HG03342 (cell line): ENCODE results near the gene SEZ6.

Experiments
- ATAC-seq: cut with Tn5 transposase; IDR thresholded peaks from one replicate; pipeline ENCODE4 v1.9.1; 2021; ENCODE audit warnings: mild to moderate bottlenecking, moderate library complexity; ENCODE audit not compliant: unreplicated experiment

SEZ6 gene

DNA sequence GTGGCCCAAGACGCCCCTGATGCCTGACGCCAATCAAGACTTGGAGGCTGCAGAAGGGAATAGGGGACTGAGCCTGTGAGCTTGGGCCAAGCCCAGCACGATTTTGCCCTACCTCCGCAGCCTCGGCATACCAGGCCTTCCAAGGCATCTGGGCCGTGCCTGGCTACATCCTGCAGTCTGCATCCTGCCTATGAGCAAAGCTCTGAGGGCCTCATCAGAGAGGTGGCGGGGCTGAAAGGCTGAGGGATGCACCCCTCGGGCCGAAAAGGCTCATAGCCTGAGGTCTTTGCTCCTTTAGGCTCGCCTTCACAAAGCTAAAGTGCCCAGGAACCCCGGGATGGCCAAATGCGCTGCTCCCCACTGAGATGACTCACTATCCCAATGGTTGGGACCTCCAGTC, 2.5 kb downstream of the SEZ6 start:
- no peak for ATAC-seq

DNA sequence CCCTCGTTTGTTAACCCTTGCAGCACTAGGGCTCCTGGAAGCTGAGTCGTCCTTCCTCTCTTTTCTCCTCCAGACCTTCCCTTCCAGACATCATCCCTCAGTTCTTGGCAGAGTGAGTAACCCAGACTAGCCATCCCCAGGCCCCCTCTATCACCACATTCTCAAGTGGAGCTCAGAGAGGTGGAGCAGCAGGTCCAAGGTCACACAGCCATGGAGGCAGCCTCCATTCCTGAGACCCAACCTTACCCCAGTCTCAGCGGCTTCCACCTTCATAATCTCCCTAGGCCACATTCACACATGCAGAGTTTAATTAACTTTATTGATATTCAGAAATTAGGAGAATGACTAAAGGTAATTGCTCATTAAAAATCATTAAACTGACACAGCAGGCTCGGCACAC, 3.0 kb downstream of the SEZ6 start:
- no peak for ATAC-seq

DNA sequence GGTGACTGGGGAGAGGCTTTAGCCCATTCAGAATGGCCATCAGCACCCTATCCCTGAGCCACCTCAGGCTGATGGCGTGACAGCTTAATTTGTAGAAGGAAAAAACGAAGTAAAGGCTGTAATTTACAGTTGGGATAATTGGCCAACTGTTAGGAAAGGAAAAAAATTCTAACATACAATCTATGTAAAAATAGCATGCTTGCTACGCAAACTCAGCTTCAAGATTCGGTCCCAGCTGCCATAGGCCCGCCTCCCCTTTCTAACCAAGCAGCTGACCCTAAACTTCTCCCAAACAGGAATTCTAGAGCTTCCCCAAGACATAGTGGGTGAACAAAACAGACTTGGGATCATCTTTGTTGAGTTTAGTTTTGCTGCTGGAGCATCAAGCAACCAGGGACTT, 4.9 kb downstream of the SEZ6 start:
- no peak for ATAC-seq

DNA sequence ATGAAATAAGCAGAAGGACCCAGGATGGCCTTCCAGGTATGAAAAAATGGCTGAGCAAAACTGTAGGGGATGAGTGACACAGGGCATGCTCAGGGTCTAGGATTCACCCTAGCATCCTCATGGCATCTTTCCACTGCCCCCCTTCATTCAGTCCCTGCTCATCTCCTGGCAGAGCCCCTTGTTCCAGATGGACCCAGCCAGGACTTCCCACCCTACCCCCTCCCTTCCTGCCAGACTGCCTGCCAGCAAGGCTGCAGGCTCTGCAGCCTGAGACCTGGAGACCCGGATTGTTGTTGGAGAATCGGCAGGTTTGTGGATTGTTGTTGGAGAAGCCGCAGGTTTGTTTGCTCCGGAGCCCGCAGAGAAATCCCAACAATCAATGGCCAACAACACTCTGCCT, 6.6 kb downstream of the SEZ6 start:
- ATAC-seq, result no peak

DNA sequence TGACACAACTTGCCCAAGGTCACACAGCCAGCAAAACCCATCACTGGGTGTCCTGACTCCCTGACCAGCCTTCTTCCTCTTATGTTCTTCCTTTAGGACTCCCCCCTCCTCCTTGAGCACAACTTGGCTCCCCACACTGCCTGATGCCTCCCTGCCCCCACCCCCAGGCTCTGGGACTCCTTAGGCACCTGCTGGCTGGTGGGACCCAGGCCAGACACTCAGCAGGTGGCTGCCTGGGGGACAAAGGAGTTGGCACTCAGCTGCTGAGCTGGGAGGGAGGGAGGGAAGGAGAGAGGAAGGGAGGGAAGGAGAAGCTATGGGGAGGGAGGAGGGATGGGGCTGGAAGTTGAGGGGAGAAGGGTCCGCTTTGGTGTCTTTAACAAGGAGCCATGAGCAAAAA, 8.0 kb downstream of the SEZ6 start:
- no peak for ATAC-seq

DNA sequence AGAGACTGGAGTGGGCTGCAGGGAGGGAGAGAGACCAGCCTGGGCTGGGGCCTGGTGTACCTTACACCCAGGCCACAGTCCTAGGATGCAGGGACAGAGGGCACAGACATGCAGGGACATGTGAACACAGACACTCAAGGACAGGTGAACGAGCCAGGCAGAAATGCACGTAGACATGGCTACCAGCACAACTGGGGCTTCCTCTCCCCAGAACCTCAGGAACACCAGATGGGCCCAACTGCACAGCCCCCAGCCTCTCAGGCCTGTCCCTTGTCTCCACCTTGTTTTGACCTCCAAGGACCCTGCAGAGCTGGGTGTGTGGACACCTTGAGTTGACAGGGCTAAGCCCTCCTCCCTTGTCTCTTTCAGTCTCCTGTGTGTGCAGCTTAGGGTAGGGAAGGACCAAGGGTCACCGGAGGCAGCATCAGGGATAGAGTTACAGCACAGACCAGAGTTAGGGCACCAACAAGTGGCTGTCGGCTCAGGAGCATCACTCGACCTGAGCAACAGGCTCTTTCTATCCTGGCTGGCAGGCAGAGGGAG, 9.2 kb downstream of the SEZ6 start:
- ATAC-seq, result no peak

DNA sequence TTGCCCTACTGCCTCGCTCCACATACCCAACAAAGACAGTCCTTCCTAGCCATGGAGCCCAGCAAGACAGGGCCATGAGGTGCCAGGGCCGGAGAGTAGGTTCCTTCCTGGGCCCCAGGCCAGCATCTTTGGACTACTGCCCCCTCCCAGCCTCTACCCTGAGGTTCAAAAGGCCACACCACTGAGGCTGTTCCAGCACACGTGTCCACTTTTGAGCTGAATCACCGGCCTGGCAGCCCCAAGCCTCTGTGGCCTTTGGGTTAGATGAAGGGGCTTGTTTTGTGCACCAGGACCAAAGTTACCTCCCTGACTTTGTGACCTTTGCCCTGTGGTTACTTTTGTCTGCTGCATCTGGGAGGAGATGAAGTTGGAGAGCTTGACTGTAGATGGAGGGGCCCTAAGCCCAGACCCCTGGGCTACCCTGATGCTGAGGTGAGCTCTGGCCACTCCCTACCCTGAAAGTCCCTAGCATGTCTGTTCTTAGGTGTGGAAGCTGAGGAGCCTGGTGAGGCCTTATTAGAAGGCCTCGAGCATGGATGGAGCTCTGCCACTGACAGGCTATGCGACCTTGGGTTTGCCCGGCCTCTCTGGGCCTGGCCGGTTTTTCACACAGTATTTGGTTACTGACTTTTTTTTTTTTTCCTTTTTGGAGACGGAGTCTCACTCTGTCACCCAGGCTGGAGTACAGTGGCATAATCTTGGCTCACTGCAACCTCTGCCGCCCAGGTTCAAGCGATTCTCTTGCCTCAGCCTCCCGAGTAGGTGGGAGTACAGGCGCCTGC, 12.0 kb downstream of the SEZ6 start:
- ATAC-seq, result no peak

DNA sequence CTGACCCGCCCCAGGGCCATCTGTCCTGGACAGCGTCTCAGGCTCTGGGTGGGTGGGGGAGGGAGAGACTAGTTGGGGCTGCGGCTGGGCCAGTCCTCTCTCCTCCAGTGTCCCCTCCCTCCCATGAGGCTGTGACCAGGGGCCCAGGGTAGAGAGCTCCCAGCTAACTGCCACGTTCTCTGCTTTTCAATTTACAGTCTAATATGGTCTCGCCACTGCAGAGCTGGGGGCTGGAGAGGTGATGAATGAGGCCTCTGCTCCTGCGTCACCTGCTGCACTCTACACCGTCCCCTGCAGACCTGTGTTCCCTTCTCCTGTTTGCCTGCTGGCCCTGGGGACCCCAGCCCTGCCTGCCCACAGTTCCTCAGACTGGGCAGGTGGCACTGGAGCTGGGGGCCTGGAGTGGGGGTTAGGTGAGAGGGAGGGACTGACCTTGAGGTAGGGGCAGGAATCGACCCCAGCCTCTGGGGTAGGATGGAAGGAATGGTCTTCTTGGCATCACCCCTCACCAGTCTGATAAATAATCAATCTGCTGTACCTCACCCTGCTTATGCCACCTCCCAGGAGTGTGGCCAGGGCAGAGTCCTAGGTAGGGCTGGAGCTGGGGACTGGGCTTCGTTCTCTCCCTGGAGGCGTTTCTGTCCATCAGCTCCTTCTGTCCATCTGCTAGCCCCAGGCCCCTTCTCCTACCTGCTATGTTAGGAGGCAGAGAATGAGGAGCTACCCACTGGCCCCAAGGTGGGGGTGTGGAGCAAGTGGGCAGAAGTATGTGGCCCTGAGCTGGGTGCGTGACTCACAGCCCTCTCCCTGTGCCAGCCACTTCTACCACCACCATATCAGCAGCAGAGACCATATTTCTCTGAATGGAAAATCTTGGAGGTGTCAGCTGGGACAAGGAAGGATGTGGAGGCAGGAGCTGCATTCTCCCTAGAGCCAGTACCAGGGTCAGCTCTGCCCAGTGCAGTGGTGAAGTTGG, 12.9 kb downstream of the SEZ6 start:
- ATAC-seq, result no peak

DNA sequence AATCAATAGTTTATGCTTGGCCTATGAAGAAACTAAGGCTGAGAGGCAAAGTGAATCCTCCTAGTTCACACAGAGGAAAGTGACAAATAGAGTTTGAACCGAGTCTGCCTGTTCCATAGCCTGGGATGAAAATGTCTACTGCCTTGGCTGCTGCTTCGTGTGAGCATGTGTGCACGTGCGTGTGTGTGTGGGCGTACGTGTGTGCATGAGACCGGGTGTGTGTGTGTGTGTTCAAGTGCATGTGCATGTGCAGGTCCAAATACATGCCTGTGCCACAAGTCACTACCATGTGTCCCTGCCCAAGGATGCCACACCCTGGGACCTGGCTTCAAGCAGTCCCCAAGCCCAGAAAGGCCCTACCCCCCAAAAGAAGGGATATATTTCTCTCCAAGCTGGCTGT, 13.6 kb downstream of the SEZ6 start:
- ATAC-seq, result no peak

DNA sequence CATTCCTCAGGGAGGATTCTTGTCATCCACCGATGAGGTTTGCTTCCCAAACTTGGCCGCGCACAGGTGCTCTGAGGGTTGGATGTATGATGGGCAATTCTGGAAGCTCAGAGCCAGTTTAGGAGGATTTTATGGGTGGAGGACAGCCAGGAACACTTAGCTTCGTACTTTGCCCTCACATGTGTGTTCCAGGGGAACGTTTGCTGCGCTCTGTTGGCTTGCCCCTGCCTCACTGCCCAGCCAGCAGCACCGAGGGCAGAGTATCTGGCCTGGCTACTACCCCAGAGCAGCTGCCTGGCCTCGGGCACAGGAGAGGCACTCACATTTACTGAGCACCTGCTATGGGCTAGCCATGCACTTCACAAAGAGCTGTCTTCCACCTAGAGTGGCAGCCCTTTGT, 14.1 kb downstream of the SEZ6 start:
- ATAC-seq, result no peak

DNA sequence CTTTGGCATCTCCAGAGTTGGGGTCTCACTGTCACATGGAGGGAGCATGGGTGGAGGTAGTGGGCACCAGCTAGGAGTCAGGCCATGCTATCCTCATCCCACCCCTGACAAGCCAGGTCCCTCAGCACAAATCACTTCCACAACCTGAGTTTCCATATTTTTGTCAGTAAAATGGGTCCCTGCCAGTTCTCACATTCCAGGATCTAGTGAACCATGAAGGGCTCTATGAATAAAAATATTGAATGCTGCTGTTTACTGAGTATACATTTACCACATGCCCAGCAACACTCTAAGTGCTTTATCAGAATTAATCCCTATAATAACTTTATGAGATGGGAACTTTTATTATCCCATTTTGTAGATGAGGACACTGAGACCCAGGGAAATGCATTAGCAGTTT, 16.8 kb downstream of the SEZ6 start:
- no peak for ATAC-seq

DNA sequence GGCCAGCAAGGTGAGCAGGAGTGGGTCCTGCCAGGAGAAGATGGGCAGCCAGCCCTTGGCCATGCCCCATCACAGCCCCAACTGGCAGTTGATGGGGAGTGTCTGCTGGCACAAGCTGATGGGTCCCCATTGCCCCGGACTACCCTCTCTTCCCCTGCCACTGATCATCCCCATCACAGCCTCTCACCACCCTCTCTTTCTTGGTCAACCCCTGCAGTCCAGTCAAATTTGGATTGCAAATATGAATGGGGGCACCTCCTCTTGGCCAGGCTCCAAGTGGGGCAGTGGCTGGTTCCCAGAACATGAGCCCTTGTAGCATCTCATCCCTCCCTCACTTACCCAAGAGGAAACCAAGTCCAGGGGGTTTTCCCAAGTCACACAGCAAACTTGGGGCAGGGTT, 17.4 kb downstream of the SEZ6 start:
- ATAC-seq, result no peak

DNA sequence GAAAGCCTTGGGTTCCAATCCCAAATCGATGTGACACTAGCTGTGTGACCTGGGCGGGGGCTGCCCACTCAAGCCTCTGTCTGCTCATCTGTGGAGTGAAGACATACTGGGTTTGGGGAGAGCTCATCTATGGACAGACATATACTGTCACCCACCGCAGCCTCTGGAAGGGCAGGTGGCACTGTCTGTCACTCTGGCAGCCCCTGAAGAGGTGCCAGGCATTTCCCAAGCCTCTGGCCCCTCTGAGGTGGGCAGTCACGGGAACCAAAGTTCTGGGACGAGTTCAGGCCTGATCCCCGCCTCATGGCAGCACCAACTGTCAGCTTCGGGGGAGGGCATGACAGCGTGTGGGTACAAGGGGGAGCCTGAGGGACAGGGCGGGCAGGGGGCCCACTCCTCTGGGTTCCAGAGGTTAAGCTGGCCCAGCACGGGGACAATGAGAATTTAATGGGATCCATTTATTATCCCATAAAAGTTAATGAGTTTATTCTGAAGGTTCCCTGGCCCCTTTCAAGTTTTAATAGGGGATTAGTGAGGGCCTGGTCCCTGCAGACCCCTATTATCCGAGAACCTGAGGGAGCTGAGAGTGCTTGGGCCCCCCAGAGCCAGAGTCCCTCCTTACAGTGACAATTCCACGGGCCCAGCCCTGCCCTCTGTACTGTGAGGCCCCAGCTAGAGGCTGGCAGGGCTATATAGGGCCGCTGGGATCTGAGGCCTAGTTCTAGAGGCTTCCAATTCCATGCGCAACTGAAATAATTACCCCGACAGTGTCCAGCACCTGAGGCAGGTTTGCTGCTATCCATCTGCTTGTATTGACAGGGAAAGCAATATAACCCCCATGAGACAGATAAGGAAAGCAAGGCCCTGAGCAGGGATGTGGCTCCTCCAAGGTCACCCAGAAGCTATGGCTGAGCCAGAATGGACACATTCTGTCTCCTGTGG, 18.8 kb downstream of the SEZ6 start:
- ATAC-seq, result no peak

DNA sequence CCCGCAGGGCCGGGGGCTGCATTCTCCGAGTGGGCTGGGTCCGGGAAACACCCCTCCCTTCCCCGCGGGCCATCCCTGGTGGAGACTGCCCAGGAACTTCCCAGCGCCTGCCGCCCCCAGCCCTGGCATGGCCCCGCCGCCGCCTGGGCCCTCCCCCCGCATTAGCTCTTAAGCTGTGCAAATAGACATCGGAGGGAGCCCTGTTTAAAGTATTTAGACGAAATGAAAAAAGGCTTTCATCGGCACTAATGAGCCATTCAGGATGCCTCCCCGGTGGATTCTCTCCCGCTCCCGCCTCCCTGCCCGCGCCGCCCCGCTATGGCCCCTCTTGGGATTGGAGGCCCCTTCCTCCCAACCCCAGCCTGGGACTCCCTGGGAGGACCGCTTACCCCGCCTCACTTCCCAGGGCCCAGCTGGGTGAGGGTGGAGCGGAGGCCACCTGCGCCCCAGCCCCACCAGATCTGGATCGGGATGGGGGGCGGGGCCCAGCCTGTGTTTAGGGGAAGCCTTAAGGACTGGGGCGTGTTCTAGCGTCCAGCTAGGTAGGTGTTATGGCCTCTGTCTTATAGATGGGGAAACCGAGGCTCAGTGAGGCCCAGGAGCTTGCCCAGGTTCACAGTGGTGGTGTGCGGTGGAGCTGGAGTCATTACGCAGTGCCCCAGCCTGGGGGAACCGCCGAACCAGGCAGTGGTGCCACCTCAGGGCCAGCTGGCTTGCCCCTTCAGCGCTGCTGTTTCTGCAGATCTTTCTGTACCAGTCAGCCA, 19.7 kb downstream of the SEZ6 start:
- no peak for ATAC-seq

DNA sequence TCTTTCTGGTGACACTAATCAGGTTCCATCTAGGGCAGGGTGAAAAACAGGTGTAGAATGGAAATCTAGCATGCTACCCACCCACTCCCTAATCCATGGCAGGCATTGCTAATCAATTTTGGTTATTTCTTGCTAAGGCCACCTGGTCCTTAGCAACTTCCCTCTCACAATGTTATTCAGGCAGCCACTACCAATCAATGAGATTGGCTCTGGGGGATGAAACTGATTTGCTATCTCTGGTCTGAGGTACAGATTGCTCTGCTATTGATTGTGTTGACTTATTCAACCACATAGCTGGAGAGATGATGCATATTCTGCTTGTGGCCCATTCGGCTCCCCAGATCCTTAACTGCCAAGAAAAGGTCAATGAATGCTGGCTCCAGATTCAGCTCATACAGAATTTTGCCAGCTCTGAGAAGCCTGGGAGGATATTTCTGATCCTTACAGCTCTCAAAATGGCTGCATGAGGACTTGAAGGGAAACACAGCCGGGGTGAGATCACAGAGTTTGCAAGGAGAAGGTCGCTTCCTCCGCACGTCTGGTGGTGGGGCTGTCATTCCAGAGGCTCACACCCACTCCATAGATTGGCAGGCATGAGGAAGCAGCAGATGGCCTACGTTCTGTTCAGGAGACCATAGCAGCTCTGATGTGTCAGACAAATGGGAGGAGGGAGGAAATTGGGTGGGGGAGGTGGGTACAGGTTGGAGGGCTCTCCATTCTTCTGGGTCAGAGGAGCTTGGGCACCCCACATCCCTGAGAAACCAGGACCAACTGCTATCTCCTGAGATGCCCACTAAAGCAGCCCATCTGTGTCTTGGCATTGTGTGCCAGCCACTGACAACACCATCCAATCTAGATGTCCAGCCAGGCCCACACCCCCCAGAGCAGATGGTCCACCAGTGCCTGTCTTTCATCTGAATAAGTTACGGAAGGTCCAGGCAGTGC, 22.3 kb downstream of the SEZ6 start:
- ATAC-seq, result no peak

DNA sequence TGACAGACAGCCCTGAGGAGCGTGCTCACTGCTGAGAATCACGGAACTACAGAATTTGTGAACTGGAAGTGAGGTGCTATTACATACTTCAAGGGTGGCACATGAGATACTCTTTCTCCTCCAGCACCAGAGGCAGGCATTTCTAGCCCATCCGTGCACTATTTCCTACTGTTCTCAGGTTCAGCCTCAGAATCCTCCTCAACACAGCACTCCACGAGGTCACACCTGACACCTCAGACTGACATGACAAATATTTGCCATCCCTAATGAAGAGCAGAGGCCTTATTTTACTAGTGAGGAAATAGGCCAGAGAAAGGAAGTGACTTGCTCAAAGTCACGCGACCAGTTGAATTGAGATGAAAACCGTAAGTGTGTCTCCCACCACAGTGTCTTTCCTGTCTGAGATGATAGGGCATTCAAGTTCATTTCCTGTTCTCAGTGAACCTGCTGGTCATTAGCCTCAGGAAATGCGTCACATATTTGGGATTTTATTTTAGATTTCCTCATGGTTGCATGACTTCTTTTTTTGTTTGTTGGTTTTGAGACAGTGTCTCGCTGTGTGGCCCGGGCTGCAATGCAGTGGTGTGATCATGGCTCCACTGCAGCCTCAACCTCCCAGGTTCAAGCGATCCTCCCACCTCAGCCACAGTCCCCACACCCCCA, 23.6 kb downstream of the SEZ6 start:
- ATAC-seq, result no peak

DNA sequence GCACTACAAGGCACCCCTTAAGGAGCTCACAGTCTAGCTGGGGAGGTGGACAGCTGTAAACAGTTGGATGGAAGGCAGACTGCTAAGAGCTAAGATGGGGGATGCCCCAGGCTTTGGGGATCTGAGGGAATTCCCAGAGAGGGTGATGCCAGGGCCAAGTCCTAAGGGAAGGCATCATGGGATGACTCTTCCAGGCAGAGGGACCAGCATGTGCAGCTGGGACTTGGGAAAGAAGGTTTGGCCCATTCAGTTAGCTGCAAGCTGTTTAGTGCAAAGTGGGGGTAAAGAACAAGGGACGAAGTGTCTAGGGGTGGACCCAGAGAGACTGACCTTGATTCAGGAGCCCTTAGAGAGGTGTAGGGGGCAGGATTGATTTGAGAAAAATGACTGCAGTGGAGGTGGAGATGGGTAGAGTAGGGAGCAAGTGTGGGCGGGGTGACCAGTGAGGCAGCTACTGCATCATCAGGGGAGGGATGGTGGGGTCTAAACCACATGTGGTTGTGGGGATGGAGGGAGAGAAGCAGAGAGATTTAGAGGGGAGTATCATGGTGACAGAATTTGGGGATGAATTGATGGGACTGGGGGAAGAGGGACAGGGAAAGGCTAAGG, 27.4 kb downstream of the SEZ6 start:
- no peak for ATAC-seq
